Karpas-422 (cell line): ENCODE measurements around the gene MGAT5. TPM values are rescaled to one million over a fixed set of nuclear protein-coding genes. Genes with fewer than 3 reads are reported as not detected.

ENCODE experiments used
- DNase-seq: peaks from one replicate; pipeline ENCODE4 v3.0.0-alpha.2; 2015
- H2AFZ ChIP-seq: fragments of 200-600 bp; sonication (generic); 2 replicates; pipeline ENCODE4 v1.6.1; 2014; ENCODE audit warnings: antibody characterized with exemption, low read length, mixed read lengths
- H3K27ac ChIP-seq: fragments of 200-600 bp; sonication (generic); 2 replicates; pipeline ENCODE4 v1.5.1; 2014; ENCODE audit warnings: mild to moderate bottlenecking, low read length, moderate library complexity
- H3K27me3 ChIP-seq: fragments of 200-600 bp; sonication (generic); 2 replicates; pipeline ENCODE4 v1.6.1; 2014; ENCODE audit warnings: low read length, mixed read lengths
- H3K36me3 ChIP-seq: fragments of 200-600 bp; sonication (generic); 2 replicates; pipeline ENCODE4 v1.6.1; 2014; ENCODE audit warnings: low read length, mixed read lengths; ENCODE audit not compliant: insufficient read depth
- H3K4me1 ChIP-seq: fragments of 200-600 bp; sonication (generic); 2 replicates; pipeline ENCODE4 v1.6.1; 2014; ENCODE audit warnings: mild to moderate bottlenecking, low read length, mixed read lengths
- H3K4me2 ChIP-seq: fragments of 200-600 bp; sonication (generic); 2 replicates; pipeline ENCODE4 v1.6.1; 2014; ENCODE audit warnings: low read length, low read depth, mild to moderate bottlenecking; ENCODE audit not compliant: poor library complexity, severe bottlenecking
- H3K4me3 ChIP-seq: fragments of 200-600 bp; sonication (generic); 2 replicates; pipeline ENCODE4 v1.5.1; 2014; ENCODE audit warnings: mild to moderate bottlenecking, antibody characterized with exemption, low read length, mixed read lengths
- H3K79me2 ChIP-seq: fragments of 200-600 bp; sonication (generic); 2 replicates; pipeline ENCODE4 v1.6.1; 2014; ENCODE audit warnings: mild to moderate bottlenecking, low read length, mixed read lengths
- H3K9ac ChIP-seq: fragments of 200-600 bp; sonication (generic); 2 replicates; pipeline ENCODE4 v1.6.0; 2014; ENCODE audit warnings: low read length
- H3K9me2 ChIP-seq: fragments of 200-600 bp; sonication (generic), shearing (Covaris generic); replicated peaks from 2 replicates; pipeline ENCODE4 v1.6.0; 2014; ENCODE audit warnings: mild to moderate bottlenecking, low read length, moderate library complexity; ENCODE audit not compliant: insufficient read depth
- H3K9me3 ChIP-seq: fragments of 300-700, 200-600 bp; sonication (generic); 2 replicates; pipeline ENCODE4 v1.6.1; 2014; ENCODE audit warnings: low read length, mixed read lengths
- H4K20me1 ChIP-seq: fragments of 200-600 bp; sonication (generic); 2 replicates; pipeline ENCODE4 v1.6.1; 2014; ENCODE audit warnings: mild to moderate bottlenecking, antibody characterized with exemption, low read length, low read depth; ENCODE audit not compliant: insufficient read depth
- total RNA-seq: library from RNA; depleted of rRNA; stranded (reverse); fragments of >200 nt; shearing (Covaris generic); gene quantifications from 2 replicates; pipeline ENCODE4 v1.2.3, GENCODE V29; 2014; ENCODE audit warnings: low replicate concordance

MGAT5 gene
- total RNA-seq, 1 experiment from 2014 or later = 22.7 TPM

DNA sequence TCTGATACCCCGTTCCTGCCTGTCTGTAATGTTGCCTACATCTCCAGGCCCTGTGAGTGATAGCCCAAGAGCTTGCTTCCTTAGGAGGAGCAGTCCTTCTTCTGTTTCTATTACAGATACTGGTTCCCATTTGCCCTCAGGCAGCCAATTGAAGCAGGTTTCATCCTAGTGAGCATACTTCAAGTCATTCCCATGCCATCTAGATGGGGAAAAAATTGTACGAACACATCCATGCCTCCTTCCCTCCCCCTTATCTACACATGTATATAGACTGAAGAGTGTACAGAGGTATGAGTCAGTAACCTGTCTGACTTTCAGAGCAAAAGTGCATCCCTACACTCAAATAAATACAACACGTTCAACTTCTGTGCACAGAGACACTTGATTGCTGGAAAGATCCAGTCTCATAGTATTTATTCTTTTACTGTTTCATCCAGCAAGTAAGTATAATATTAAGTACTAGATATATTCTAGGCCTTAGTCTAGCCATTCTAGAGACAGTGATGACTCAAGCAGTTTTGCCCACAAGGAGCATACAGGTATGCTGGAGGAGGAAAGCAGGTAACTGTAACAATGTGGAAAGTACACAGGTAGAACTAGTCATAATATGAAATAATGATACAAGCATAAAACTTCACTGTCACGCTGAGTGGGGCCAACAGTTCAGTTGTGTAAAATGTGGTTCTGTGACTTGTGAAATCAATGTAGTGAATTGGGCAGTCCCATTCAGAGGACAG, 153.4 kb downstream of the MGAT5 start:
- Histone ChIP-seq H3K27me3 (no peaks in the 10 kb centered on the region), H3K4me1 (peaks cover 42% of the 10 kb centered on the region), H3K9ac (no peak overlapping the region), H2AFZ (no peak overlapping the region), H3K79me2 (no peaks in the 10 kb centered on the region), H4K20me1 (0 out of 2 replicates have a peak, but pooled peaks cover 7% of the 10 kb centered on the region), H3K4me2 (no peak overlapping the region), H3K9me2 (no peaks in the 10 kb centered on the region), H3K36me3 (no peaks in the 10 kb centered on the region), H3K9me3 (no peaks in the 10 kb centered on the region), H3K4me3 (no peak overlapping the region), H3K27ac (no peak overlapping the region)
- no peak for DNase-seq

DNA sequence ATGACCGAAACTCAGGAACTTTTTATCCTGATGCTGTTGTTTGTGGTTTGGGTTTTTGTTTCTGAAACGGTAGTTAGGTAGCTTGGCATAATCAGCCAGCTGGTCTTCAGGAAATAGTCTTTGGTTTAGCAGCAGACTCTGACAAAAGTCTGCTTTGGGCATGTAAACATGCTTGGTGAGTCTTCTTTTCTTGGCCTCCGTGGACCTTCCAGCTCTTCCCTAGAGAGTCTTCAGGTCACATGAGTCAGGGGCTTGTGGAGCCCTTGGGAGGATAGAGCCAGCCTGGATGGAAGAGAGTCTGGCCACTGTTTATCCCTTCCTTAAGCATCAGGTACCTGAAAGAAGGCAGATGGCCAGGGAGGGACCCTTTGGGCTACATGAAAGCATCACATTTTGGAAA, 154.5 kb downstream of the MGAT5 start:
- H2AFZ ChIP-seq = no peak overlapping the region
- H3K9me2 ChIP-seq = no peaks in the 10 kb centered on the region
- 0 out of 2 replicates have a peak, but pooled peaks cover 5% of the 10 kb centered on the region for H4K20me1 ChIP-seq
- H3K4me1 ChIP-seq = peaks cover 52% of the 10 kb centered on the region
- no peaks in the 10 kb centered on the region for H3K79me2 ChIP-seq
- H3K4me3 ChIP-seq = no peak overlapping the region
- H3K36me3 ChIP-seq = no peaks in the 10 kb centered on the region
- no peaks in the 10 kb centered on the region for H3K27me3 ChIP-seq
- H3K4me2 ChIP-seq = no peak overlapping the region
- H3K9me3 ChIP-seq = no peaks in the 10 kb centered on the region
- DNase-seq = no peak
- no peak overlapping the region for H3K27ac ChIP-seq
- no peak overlapping the region for H3K9ac ChIP-seq

DNA sequence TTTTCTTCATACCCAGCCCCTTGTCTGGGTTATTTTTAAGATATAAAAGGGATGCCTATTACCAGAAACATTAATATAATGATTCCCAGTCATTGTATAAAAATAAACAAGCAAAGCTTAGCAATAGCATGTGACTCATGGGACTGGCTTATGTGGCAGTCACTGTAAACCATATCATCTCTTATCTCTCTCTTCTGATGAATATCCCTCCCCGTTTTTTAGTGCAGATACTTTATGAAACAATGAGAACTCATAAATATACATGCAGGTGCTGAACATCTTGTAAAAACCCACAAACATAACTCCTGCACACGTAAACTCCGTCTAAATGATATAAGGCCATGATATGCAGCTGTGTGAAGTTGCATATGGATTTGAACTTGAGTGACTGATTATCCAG, 154.9 kb downstream of the MGAT5 start:
- DNase-seq = no peak
- no peaks in the 10 kb centered on the region for H3K27me3 ChIP-seq
- no peak overlapping the region for H3K4me2 ChIP-seq
- no peak overlapping the region for H2AFZ ChIP-seq
- 0 out of 2 replicates have a peak, but pooled peaks cover under 1% of the 10 kb centered on the region for H4K20me1 ChIP-seq
- H3K27ac ChIP-seq = no peak overlapping the region
- H3K9me3 ChIP-seq = no peaks in the 10 kb centered on the region
- no peaks in the 10 kb centered on the region for H3K9me2 ChIP-seq
- no peaks in the 10 kb centered on the region for H3K36me3 ChIP-seq
- no peak overlapping the region for H3K4me3 ChIP-seq
- H3K79me2 ChIP-seq = no peaks in the 10 kb centered on the region
- peaks cover 55% of the 10 kb centered on the region for H3K4me1 ChIP-seq
- no peak overlapping the region for H3K9ac ChIP-seq

DNA sequence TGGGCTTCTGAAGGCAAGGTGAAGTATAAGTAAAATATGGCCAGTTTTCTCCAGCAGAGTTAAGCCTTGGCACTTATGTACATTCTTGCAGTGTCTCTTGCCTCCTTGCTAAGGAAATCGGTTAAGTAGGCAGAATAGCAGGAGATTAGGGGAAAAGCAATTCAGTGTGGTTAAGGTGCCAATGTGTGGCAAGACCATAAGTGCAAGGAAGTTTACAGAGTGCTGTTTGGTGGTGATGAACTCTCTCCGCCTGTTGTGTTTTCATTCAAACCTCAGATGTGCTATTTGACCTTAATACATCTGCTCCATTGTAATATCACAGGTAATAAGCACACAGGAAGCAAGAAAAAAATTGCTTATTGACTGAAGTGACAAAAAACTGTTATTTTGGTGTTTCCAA, 156.1 kb downstream of the MGAT5 start:
- no peaks in the 10 kb centered on the region for H3K27me3 ChIP-seq
- H3K4me1 ChIP-seq = peaks cover 55% of the 10 kb centered on the region
- H3K36me3 ChIP-seq = no peaks in the 10 kb centered on the region
- no peak overlapping the region for H2AFZ ChIP-seq
- no peak overlapping the region for H3K9ac ChIP-seq
- H3K4me3 ChIP-seq = no peak overlapping the region
- DNase-seq = no peak
- peak overlapping the region; percentile 97; the same call in 1 of the 2 replicates for H3K27ac ChIP-seq
- H4K20me1 ChIP-seq = no peaks in the 10 kb centered on the region
- no peak overlapping the region for H3K4me2 ChIP-seq
- no peaks in the 10 kb centered on the region for H3K79me2 ChIP-seq
- no peaks in the 10 kb centered on the region for H3K9me3 ChIP-seq
- no peaks in the 10 kb centered on the region for H3K9me2 ChIP-seq

DNA sequence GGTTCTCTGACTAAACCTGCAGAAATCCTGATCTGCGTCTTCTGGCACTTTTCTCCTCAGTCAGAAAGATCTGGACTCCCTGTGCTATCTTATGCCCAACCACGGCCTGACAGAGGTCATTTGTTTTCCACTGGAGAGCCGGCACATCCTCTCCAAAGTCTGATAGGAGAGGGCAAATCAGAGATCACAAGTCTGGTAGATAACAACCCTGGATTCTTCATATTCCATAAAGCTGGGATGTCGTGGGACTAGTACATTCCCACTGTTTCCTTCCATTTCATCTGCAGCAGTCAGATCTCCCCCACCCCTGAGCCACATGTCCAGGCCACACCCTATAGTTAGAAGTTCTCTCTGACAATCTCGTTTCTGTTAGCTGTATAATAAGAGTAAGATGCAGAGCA, 157.0 kb downstream of the MGAT5 start:
- Histone ChIP-seq H3K4me3 (peak overlapping the region; percentile 41; the same call in 1 of the 2 replicates), H3K27ac (peak overlapping the region; percentile 97), H4K20me1 (no peaks in the 10 kb centered on the region), H3K36me3 (no peaks in the 10 kb centered on the region), H3K27me3 (no peaks in the 10 kb centered on the region), H3K9me3 (no peaks in the 10 kb centered on the region), H3K79me2 (no peaks in the 10 kb centered on the region), H2AFZ (no peak overlapping the region), H3K4me1 (peaks cover 55% of the 10 kb centered on the region), H3K9me2 (no peaks in the 10 kb centered on the region), H3K4me2 (peak overlapping the region; percentile 67), H3K9ac (peak overlapping the region; percentile 63)
- DNase-seq = no peak

DNA sequence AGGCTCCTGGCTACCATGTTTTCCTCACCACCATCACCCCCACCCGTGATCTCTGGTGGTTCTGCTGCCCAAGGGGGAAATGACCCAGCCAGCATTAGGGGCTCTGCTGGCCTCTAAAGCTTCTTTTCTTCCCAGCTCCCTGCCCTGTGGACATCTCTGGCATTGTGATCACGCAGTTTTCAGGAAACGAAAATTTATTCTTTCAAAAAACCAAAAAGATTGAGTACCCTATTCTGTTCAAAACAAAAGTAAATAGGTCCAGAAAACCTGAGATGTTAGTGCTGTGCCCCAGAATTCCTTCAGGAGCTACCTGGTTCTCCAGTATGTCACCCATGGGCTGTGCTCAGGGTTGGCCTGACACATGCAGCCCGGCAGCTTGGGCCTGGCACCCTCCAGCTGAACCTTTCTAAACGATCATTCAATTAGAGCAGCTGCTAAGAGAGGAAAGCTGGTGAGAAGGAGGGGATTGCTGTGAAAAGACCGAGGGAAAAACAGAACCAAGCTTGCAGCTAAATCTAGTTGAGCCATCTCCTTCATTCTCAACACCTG, 157.5 kb downstream of the MGAT5 start:
- Histone ChIP-seq H3K4me1 (peaks cover 55% of the 10 kb centered on the region), H3K9me3 (no peaks in the 10 kb centered on the region), H4K20me1 (no peaks in the 10 kb centered on the region), H2AFZ (no peak overlapping the region), H3K4me3 (peak overlapping the region; percentile 41), H3K36me3 (no peaks in the 10 kb centered on the region), H3K9me2 (no peaks in the 10 kb centered on the region), H3K4me2 (peak overlapping the region; percentile 67), H3K9ac (peak overlapping the region; percentile 63), H3K27ac (peak overlapping the region; percentile 97), H3K27me3 (no peaks in the 10 kb centered on the region), H3K79me2 (no peaks in the 10 kb centered on the region)
- peak; percentile 88 for DNase-seq

DNA sequence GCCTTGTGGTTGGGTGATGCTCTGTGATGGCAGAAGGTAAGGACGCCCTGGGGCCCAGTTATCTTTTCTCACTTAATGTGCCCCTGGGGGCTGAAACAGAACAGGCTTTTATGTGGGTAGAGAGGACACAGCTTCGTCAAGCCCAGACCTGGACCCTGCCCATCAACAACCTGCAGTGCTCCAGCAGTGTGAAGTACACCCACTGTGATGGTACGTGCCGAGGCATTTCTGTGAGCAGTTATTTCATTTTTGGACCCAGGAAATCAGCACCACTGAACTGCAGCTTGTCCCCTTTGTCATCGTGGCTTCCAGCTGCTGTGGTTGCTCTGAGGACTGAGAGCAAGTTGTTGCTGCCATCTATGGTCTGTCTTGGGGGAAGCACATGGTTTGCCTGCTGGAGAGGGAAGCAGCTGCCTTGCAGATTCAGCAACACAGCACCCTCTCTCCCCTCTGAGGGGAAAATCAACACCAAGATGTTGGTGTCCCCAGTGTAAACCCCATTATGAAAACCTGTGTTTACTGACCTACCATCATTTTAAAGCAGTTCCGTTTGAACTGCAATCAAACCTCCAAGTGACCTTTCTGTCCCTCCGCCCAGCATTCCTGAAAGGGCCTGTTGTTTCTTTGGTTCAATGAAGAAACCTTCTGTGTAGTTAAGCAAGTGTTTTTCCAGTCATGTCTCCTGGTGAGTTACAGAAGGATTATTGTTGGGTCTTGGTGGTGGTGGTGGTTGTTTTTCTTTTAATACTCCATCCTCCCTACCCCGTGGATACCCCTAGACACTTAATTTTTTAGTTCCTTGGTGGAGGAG, 158.2 kb downstream of the MGAT5 start:
- Histone ChIP-seq H3K9me2 (no peaks in the 10 kb centered on the region), H3K4me1 (peaks cover 55% of the 10 kb centered on the region), H3K79me2 (no peaks in the 10 kb centered on the region), H3K4me3 (peak overlapping the region; percentile 41), H3K36me3 (no peaks in the 10 kb centered on the region), H2AFZ (no peak overlapping the region), H3K9me3 (no peaks in the 10 kb centered on the region), H3K9ac (peak overlapping the region; percentile 63), H3K4me2 (peak overlapping the region; percentile 67), H3K27ac (peak overlapping the region; percentile 97), H4K20me1 (no peaks in the 10 kb centered on the region), H3K27me3 (no peaks in the 10 kb centered on the region)
- peak; percentile 96 for DNase-seq

DNA sequence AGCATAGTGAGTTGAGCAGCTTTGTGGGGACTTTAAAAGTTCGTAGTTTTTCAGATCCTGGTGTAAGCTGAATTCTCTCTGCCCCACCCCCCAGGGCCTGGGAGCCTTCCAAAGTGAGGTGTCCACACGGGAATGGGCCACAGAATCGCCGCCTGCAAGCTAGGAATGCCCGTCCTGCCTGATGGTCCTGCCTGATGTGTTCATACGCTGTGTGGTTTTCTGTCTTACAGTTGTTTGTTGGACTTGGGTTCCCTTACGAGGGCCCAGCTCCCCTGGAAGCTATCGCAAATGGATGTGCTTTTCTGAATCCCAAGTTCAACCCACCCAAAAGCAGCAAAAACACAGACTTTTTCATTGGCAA, 158.7 kb downstream of the MGAT5 start:
- H3K27me3 ChIP-seq = no peaks in the 10 kb centered on the region
- H2AFZ ChIP-seq = no peak overlapping the region
- no peaks in the 10 kb centered on the region for H3K36me3 ChIP-seq
- DNase-seq = no peak
- H4K20me1 ChIP-seq = no peaks in the 10 kb centered on the region
- peak overlapping the region; percentile 97 for H3K27ac ChIP-seq
- no peaks in the 10 kb centered on the region for H3K9me2 ChIP-seq
- H3K9ac ChIP-seq = peak overlapping the region; percentile 63
- H3K9me3 ChIP-seq = no peaks in the 10 kb centered on the region
- peak overlapping the region; percentile 67 for H3K4me2 ChIP-seq
- peaks cover 55% of the 10 kb centered on the region for H3K4me1 ChIP-seq
- H3K79me2 ChIP-seq = no peaks in the 10 kb centered on the region
- no peak overlapping the region for H3K4me3 ChIP-seq
